ENCODE data around the gene ANKRD33B.
"Not testable (repeated sequence)": the region's sequence is repeated elsewhere in the genome, so short reads cannot be mapped to it uniquely, and the experiment has no call there.

The ANKRD33B gene

GRCh38 chr5:10572451-10572850, 8.6 kb downstream of the ANKRD33B start:
- H3K27ac ChIP-seq, result no peak overlapping the region
- TF ChIP-seq CTCF (IDR thresholded peaks at IDR 0.05; ENCODE audit: low read depth, low read length, missing control alignments), result no peak
- H3K4me3 ChIP-seq (ENCODE audit: low read depth, low read length), result no peak overlapping the region
- in situ Hi-C loops (cut with HindIII; ENCODE audit: low pct_ligation_motif_present, low sequenced_read_pairs), result no loop called here
- H3K27me3 ChIP-seq (replicated peaks), result no peaks in the 10 kb centered on the region
- H3K36me3 ChIP-seq (replicated peaks), result no peaks in the 10 kb centered on the region
- DNase-seq, result no peak

GRCh38 chr5:10573487-10574145, 9.7 kb downstream of the ANKRD33B start:
- Histone ChIP-seq H3K36me3 (replicated peaks) (no peaks in the 10 kb centered on the region), H3K27me3 (replicated peaks) (no peaks in the 10 kb centered on the region), H3K27ac (no peak overlapping the region), H3K4me3 (ENCODE audit: low read depth, low read length) (no peak overlapping the region)
- in situ Hi-C loops (cut with HindIII; ENCODE audit: low pct_ligation_motif_present, low sequenced_read_pairs), result no loop called here
- TF ChIP-seq CTCF (IDR thresholded peaks at IDR 0.05; ENCODE audit: low read depth, low read length, missing control alignments), result no peak
- DNase-seq, result no peak

- H3K4me3 ChIP-seq (ENCODE audit: low read depth, low read length); H3K27me3 ChIP-seq (replicated peaks); in situ Hi-C loops (cut with HindIII; ENCODE audit: low pct_ligation_motif_present, low sequenced_read_pairs); H3K36me3 ChIP-seq (replicated peaks); DNase-seq; H3K27ac ChIP-seq: not testable (repeated sequence)
Observed at GRCh38 chr5:10574879-10575278, 11.0 kb downstream of the ANKRD33B start.

GRCh38 chr5:10576121-10576789, 12.4 kb downstream of the ANKRD33B start:
- Histone ChIP-seq H3K4me3 (ENCODE audit: low read depth, low read length) (no peak overlapping the region), H3K36me3 (replicated peaks) (no peaks in the 10 kb centered on the region), H3K27me3 (replicated peaks) (no peaks in the 10 kb centered on the region), H3K27ac (no peak overlapping the region)
- in situ Hi-C loops (cut with HindIII; ENCODE audit: low pct_ligation_motif_present, low sequenced_read_pairs), result no loop called here
- TF ChIP-seq CTCF (IDR thresholded peaks at IDR 0.05; ENCODE audit: low read depth, low read length, missing control alignments), result no peak
- DNase-seq, result no peak

GRCh38 chr5:10576790-10577189, 12.9 kb downstream of the ANKRD33B start:
- H3K27ac ChIP-seq, result no peak overlapping the region
- H3K4me3 ChIP-seq (ENCODE audit: low read depth, low read length), result no peak overlapping the region
- no peak for TF ChIP-seq CTCF (IDR thresholded peaks at IDR 0.05; ENCODE audit: low read depth, low read length, missing control alignments)
- no peaks in the 10 kb centered on the region for H3K27me3 ChIP-seq (replicated peaks)
- in situ Hi-C loops (cut with HindIII; ENCODE audit: low pct_ligation_motif_present, low sequenced_read_pairs), result no loop called here
- no peaks in the 10 kb centered on the region for H3K36me3 ChIP-seq (replicated peaks)
- DNase-seq, result no peak

GRCh38 chr5:10577371-10578292, 13.8 kb downstream of the ANKRD33B start:
- TF ChIP-seq CTCF (IDR thresholded peaks at IDR 0.05; ENCODE audit: low read depth, low read length, missing control alignments), result no peak
- Histone ChIP-seq H3K4me3 (ENCODE audit: low read depth, low read length) (no peak overlapping the region), H3K36me3 (replicated peaks) (no peaks in the 10 kb centered on the region), H3K27ac (no peak overlapping the region), H3K27me3 (replicated peaks) (no peaks in the 10 kb centered on the region)
- in situ Hi-C loops (cut with HindIII; ENCODE audit: low pct_ligation_motif_present, low sequenced_read_pairs), result no loop called here
- no peak for DNase-seq
